NCI-H460 (cell line): ENCODE measurements around the gene ENKUR. TPM values are rescaled to one million over a fixed set of nuclear protein-coding genes. Genes with fewer than 3 reads are reported as not detected.
"Not testable (repeated sequence)": the region's sequence is repeated elsewhere in the genome, so short reads cannot be mapped to it uniquely, and the experiment has no call there.

Experiments used
- DNase-seq: peaks from one replicate; pipeline ENCODE4 v3.0.0-alpha.2; 2016; ENCODE audit warnings: low read depth; ENCODE audit errors: extremely low read depth
- total RNA-seq: library from RNA; depleted of rRNA; stranded (reverse); fragments of >200 nt; shearing (Covaris generic); gene quantifications from 2 replicates; pipeline ENCODE4 v1.2.3, GENCODE V29; 2014

Gene ENKUR
- total RNA-seq, 1 experiment from 2014 or later: not detected

DNA sequence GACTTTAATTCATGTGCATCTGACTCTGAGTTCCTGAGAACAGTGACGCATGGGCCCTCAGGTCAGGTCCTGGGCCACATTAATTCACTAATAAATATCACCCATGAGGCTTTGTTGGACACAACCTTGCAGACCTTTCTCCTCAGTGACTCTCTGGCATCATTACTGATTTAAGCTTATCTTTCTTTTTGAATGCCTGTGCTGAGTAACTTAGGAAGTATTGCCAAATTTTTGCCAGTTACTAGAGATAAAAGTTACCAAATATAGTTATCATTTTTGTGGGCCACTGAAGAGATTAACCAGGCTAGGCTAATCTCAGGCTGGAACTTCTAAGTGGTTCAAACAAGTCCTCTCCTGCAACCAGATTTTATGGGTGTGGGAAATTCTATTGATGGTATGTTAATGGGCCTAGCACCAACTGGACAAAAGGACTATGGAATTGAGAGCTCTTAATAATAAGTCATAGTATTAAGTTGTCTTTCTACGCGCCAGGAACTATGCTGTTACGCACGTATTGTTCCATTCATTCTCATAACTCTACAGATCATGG is 34.7 kb downstream of the ENKUR start:
- DNase-seq: no peak

DNA sequence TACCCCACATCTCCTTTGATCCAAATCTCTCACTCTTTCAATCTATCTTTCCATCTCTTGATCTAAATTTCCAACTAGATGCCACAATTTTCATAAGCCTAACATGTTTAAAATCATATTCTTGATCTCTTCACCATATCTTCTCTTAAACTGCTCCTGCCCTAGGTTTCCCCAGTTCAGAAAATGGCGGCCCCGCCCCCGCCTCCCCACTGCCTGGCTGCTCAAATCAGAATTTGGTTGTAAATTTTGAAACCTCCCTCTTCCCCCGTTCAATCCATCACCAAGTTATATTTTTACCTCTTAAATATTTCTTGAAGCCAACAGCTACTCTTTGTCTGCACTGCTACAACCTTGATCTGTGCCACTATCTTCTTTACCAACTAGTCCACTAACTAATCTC is 36.3 kb downstream of the ENKUR start:
- DNase-seq: no peak

DNA sequence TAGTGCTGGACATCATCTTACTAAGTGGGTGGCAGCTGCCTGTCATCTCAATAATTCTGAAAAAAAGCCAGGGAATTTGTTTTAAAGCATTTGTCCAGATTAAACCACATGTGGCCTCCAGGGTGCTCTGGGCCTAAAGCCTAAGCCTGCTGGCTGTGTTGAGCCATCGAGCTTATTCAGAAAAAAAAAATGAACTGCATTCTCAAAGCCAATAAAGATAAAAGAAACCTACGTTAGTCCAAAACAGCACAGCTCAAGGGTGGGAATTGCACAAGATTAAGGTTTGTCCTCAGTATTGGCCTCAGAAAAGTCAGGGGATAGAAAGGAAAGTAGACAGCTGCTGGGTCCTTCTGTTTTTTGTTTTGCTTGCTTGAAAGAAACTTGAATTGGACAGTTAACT is 41.0 kb downstream of the ENKUR start:
- no peak for DNase-seq

DNA sequence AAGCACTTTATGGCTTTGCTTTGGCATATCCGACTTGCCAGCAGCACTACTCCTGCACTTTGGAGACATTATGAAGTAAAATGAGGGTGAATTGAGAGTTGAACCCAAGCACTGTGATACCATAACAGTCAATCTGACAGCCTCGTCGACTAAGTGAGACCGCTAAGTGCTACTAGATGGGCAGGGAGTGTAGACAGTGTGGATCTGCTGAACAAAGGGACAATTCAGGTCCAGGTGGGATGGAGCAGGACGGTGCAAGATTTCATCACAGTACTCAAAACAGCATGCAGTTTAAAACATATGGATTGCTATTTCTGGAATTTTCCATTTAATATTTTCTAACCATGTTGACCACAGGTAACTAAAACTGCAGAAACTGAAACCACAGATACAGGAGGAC is 42.8 kb downstream of the ENKUR start:
- DNase-seq: no peak

DNA sequence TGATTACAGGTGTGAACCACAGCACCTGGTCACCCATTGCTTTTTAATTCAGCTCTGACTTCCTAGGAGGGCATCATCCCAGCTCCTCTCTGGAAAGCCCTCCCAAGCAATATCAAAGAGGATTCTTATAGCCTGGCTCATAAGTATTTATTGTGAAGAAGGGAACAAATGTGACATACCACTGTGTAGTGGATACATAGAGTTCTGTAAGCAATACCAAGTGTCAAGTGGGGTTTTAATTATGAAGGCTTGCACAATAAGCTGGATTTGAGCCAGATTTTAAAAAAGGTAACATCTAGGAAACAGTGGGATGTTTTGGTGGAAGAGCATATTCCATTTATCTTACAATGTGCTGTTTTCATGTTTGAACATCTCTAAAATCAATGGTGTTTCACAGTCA is 44.6 kb downstream of the ENKUR start:
- DNase-seq: no peak

DNA sequence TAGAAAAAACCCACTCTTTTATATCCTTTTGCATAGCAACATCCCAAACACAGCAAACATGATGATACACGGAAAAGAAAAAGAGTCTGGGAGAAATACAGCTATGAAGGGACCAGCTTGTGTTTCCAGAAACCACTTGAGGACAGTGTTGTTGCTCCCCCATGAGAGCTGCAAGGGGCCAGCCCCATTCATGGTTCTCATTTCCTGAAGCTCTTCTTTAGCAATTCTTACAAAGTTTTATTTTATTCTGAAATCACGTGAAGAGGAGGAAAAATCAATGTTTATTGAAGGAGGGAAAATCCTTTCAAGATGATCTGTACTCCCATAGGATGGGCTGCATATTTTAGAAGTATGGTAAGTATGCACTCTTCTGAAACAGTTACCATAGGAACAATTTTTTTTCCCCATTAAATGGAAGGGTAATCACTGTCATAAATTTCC is 46.1 kb downstream of the ENKUR start:
- DNase-seq: no peak

DNA sequence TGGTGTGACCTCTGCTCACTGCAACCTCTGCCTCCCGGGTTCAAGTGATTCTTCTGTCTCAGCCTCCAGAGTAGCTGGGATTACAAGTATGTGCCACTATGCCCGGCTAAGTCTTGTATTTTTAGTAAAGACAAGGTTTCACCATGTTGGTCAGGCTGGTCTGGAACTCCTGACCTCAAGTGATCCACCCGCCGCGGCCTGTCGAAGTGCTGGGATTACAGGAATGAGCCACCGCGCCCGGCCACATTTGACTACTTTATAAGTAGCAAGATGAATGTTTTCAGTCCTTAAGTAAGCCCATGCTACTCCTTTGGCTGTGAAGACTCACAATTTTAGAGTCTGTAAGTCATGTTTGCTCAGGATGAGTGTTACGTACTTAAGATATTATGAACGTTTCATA is 47.0 kb downstream of the ENKUR start:
- not testable (repeated sequence) for DNase-seq

DNA sequence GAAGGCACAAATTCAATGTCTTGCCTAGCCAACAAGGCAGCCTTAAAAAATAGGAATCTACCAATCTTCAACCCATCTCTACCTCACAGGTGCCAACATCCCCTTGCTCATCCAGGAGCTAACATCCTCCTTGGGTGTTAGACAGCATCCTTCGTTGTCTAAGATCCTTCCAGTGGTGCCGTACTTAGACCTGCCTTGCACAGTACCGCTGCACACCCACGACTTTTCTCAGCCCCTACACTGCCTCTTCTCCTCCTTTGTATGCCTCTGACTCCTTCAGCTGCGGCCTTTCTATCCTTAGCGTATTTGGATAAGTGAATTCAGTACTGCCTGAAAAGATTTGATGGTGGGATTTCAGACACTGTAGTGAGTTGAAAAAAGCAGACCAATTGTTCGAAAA is 47.6 kb downstream of the ENKUR start:
- no peak for DNase-seq

DNA sequence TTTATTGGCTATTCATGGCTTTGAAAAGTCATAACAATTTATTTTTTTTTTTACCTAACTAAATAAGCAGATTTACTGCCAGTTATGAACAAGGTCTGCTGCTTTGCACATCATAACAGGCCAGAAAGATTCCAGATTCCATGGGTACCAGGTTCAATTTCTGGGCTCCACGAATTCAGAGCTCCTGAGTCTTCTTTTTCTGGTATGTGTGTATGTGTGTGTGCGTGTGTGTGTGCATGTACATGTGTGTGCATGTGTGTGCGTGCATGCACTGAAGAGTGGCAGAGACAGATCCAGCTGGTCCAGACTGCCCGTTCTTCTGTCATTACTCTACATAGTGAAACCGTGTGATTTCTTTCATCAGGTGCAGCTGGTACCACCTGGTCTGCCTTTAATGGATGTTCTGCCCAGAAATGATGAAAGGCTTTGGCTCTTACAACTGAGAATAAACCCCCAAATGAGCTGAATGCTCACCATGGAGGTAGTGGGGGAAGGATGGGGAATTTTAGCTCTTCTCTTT is 48.9 kb downstream of the ENKUR start:
- DNase-seq: no peak

DNA sequence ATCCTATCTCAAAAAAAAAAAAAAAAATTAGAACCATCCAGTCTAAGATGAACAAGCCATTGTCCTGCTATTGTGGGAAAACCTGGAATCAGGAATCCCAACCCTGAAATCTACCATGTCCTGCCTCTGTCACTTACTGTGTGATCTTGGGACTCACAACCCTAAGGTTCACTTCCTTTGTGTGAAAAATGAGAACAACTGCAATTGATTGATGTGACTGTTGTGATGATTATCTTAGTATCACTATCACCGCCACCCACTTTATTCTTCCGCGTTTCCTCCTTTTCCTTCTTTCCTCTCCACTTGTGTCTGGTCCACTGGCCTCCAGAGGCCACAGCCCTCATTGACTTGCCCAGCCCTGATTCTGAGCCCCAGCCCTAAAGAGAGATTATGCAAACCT is 50.9 kb downstream of the ENKUR start:
- no peak for DNase-seq

DNA sequence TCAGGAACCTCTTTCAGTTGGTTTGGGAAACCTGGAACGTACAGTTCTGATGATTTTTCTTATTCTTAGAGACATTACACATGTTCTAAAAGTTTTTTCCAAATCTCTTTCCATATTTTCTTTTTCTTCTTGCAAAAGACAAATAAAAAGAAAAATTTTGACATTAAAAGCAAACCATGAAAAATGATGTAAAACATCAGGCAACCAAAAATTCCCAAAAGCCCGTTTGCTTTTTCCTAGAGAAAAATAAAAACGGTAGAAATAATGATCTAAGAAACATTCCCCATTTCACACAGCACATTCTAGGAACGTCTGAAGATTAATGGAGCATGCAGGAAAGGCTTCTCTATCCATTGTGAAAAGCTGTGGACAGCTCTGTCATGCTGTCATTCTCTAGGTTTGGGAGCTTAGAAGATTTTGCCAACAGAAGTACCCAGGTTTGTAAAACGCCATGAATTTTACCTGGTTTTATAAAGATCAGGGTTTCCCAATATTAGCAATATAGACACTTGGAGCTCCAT is 52.4 kb downstream of the ENKUR start:
- no peak for DNase-seq

DNA sequence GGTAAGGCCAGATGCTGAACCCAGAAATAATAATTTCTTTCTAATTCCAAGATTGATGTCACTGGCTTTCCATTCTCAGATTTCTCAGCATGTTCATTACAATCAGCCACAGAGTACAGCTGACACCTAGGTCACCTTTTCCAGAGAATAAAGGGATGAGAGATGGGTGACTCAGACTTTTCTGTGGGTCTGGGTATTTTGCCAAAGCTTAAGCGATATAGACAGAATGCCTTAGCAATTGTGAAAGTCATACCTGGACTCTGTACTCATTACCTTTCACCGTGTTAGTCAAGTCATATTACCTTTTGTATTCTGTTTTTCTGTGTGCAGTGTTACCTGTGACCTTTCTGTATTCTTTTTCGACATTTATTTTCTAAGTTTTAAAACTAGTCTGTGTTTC is 53.0 kb downstream of the ENKUR start:
- no peak for DNase-seq

DNA sequence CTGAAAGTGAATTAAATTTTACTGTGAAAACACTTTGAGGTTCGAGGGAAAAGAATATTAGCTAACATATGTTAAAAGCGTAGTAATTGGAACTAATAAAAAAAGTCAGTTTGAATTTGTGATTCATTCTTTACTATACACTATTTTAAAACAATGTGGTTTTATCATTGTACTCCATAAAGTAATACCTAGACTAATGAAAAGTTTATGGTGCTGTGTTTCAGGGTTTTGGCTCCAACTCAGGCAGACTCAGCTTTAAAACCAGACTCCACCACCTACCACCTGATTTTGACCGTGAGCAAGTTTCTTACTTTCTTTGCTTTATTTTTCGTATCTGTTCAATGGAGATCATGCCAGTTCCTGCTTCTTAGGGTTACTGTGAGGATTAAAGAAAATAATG is 54.4 kb downstream of the ENKUR start:
- DNase-seq: no peak

DNA sequence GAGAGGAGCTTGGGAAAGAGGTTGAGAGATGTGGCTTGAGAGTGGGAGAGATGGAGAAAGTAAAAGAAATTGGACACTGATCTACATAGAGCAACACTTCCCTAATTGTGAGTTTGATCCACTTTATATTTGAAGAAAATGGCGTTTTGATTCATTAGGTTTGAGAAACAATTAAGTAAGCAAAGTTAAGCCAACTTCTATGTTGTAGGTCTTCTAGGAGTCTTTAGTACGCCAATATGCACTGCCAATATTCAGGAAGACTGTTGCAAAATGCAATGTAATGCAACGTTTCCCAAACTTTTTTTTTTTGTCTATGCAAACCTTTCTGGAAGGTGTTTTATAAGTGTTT is 56.6 kb downstream of the ENKUR start:
- DNase-seq: no peak

DNA sequence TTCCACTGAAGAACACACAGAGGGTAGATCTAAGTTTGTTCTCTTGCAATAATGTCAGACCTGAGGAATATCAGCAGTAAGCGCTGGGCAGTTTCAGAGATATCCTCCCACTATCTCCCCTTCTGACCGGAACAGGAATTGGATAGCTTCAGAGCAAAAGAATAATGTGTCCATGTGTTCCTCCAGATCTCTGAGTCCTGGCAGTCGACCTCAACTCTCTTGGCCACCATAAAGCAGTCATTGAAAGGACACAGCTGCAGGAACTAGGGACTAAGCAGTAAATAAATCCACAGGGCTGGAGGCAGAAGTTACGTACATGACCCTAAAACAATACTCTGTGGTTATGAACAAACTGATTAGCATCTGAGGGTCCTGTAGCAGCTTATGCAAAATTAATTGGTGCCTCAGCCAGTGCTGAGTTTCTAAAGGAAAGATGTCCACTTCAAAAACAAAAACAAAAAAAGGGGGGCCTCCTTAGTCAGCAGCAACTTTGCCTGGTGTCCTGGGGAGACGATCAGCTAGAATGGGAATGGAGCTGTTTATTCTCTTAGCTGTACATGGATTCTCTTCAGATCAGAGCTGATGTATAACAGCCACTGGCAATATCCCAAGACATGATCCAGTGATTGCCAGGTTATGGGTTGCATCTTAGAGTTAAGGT is 57.1 kb downstream of the ENKUR start:
- DNase-seq: no peak

DNA sequence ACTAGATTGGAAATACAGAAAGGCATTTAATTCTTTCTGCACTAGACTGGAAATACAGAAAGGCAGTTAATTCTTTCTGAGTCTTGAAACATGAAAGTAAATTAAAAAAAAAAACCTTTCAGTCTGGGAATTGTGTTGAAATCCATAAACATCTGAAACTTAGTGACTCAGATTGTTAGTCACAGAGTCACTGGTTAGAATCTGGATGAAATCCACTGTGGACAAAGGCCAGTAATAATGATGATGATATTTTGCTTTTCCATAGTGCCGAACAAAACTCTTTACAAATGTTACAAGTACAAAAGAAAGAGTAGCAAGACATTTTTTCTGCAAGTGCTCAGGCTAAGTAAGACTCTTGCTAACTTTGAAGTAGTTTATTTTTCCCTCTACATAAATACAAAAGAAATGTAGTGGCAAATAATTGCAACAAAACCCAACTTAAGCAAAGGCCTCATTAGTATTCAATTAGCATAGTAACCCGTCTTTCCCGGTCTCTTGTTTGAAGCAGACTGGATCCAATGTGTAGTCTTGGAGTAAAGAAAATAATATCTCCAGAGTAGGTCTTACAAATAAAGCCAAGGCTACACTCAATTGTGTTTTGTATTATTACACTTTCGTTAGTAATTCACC is 57.8 kb downstream of the ENKUR start:
- DNase-seq: peak; percentile 54

DNA sequence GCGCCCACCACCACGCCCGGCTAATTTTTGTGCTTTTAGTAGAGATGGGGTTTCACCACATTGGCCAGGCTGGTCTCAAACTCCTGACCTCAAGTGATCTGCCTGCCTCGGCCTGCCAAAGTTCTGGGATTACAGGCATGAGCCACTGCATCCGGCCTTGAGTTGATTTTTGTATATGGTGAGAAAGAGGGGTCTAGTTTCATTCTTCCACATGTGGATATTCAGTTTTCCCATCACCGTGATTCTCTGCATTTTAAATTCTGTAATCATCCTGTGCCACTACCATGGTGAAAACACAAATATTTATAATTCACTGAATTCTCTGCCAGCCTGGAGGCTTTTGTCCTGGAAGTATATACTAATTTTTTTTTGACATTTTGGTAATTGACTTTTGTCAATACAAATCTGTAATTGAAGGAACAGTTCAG is 58.3 kb downstream of the ENKUR start:
- DNase-seq: not testable (repeated sequence)

DNA sequence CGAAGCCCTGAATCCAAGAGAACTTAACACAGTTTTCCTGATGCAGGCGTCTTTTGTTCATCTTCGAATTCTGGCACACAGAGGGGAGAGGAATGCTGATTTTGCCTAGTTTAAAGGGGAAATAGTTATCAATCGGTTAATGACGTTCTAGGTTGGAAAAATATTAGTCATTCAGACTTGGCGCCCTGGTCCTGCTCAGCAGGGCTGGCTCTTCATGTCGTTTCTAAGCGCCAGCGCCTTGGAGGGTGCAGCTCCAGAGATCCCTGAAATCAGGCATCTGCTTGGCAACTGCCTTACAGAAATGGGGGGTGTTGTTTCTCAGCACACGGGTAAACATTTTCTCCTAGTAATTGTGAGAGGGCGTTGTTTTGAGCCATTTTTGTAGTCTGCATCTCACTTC is 62.3 kb downstream of the ENKUR start:
- DNase-seq: no peak

DNA sequence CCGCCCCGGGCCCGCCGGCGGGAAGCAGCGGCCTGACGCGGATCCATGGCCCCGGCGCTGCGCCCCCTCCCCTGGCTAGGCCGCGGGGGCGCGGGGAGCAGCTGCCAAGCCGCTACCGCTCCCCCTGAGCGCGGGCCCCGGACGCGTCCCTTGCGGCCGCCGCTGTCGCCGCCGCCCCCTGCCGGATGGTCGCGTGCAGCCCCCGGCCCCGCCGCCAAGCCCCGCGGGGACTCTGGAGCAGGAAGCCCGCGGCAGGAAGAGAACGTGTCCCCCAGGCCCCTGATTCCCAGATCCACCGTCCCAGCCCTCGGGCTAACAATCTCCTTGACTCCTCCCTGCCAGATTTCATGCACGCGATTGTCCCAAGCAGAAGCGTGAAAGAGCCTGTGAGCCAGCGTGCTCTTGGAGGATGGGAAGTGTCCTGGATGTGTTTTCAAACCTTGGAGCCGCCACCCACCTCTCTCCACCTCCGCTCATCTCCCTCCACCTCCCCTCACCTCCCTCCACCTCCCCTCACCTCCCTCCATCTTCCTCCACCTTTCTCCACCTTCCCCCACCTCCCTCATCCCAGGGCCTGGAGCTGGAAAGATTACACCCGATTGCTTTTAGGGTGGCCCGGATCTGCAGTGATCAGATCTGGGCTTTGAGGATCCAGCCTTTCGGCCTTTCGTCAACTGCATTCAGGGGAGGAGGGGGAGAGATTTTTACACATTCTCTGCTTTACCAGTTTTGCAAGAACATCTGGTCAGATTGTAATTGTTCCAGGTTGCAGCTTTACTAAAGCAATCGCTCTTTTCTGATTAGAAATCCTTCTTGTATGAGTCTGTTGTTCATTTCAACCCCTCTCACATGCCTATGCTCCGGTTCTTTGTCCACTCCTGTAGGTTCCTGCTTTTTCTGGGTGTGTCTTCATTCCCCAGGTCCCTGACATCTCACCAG is 63.0 kb downstream of the ENKUR start:
- no peak for DNase-seq

DNA sequence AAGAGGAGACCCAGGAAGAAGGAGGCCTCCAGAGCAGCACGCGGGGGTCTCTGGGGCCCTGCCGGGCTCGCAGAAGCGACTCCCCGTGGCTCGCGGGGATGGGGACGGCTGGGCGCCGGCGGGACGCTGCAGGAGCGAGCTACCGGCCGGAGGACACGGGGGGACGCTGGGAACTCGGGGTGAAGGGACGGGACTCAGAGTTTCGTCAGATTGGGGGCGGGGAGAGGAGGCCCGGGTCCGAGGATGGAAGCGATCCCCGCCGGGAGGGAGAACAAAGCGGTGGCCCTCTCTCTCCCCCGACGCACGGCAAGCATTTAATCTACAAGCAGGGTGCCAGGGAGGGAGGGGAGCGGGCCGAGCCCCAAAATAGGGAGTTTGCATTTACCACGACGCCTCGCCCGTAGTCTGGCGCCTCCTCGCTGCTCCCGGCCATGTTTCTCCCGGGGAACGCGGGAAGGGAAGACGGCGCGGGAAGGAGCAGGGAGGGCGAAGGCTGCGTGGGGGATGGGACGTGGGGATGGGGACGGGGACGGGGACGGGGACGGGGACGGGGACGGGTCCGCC is 63.7 kb downstream of the ENKUR start, which contains the start of gene PRTFDC1:
Gene PRTFDC1, minus strand, starts transcription at position 464 of the 564 bp plus-strand sequence. Its CDS starts 31 bp downstream, at position 433.
- no peak for DNase-seq
